ENCODE results near the gene EDN2.

EDN2 gene

GRCh38 chr1:41468122-41468762 lies 16.2 kb downstream of the EDN2 start:
- no peaks in the 10 kb centered on the region for H3K9me3 Mint-ChIP-seq
- peaks cover 0 to 53% of the 10 kb centered on the region in 2 donors for H3K27me3 Mint-ChIP-seq
- no peaks in the 10 kb centered on the region for H3K36me3 Mint-ChIP-seq (ENCODE audit: insufficient read depth)
- no peak overlapping the region for H3K27ac Mint-ChIP-seq
- DNase-seq (no peak), ATAC-seq (replicated peaks) (no peak)
- no peak overlapping the region for H3K4me3 Mint-ChIP-seq
- no peaks in the 10 kb centered on the region for H3K4me1 Mint-ChIP-seq (ENCODE audit: low read depth in 2 of 2)

- Mint-ChIP-seq H3K27ac (no peak overlapping the region), H3K4me1 (ENCODE audit: low read depth in 2 of 2) (no peaks in the 10 kb centered on the region)
- ATAC-seq (replicated peaks): no peak
These were observed 16.8 kb downstream of the EDN2 start for GRCh38 chr1:41467673-41468072.

GRCh38 chr1:41466146-41466545 lies 18.3 kb downstream of the EDN2 start:
- H3K27ac Mint-ChIP-seq: no peak overlapping the region
- no peaks in the 10 kb centered on the region for H3K9me3 Mint-ChIP-seq
- DNase-seq: no peak
- peaks cover 0 to 46% of the 10 kb centered on the region in 2 donors for H3K27me3 Mint-ChIP-seq
- H3K4me3 Mint-ChIP-seq: no peak overlapping the region
- H3K4me1 Mint-ChIP-seq (ENCODE audit: low read depth in 2 of 2): no peaks in the 10 kb centered on the region
- no peak for ATAC-seq (replicated peaks)
- no peaks in the 10 kb centered on the region for H3K36me3 Mint-ChIP-seq (ENCODE audit: insufficient read depth)

More at GRCh38 chr1:41467673-41468072, 16.8 kb downstream of the EDN2 start:
- no peak overlapping the region for H3K4me3 Mint-ChIP-seq
- no peaks in the 10 kb centered on the region for H3K36me3 Mint-ChIP-seq (ENCODE audit: insufficient read depth)
- DNase-seq: no peak
- peaks cover 0 to 53% of the 10 kb centered on the region in 2 donors for H3K27me3 Mint-ChIP-seq
- no peaks in the 10 kb centered on the region for H3K9me3 Mint-ChIP-seq

- H3K9me3 Mint-ChIP-seq: no peaks in the 10 kb centered on the region
- ATAC-seq (replicated peaks): no peak
- H3K27me3 Mint-ChIP-seq: peaks cover 0 to 46% of the 10 kb centered on the region in 2 donors
- H3K4me3 Mint-ChIP-seq: no peak overlapping the region
- H3K4me1 Mint-ChIP-seq (ENCODE audit: low read depth in 2 of 2): no peaks in the 10 kb centered on the region
- DNase-seq: no peak
- H3K27ac Mint-ChIP-seq: no peak overlapping the region
- no peaks in the 10 kb centered on the region for H3K36me3 Mint-ChIP-seq (ENCODE audit: insufficient read depth)
These were observed 18.7 kb downstream of the EDN2 start for GRCh38 chr1:41465741-41466140.

GRCh38 chr1:41464885-41465284 lies 19.6 kb downstream of the EDN2 start:
- no peak for DNase-seq
- Mint-ChIP-seq H3K27ac (no peak overlapping the region), H3K9me3 (no peaks in the 10 kb centered on the region), H3K27me3 (peaks cover 3 to 51% of the 10 kb centered on the region in 2 donors), H3K36me3 (ENCODE audit: insufficient read depth) (no peaks in the 10 kb centered on the region), H3K4me3 (no peak overlapping the region), H3K4me1 (ENCODE audit: low read depth in 2 of 2) (no peaks in the 10 kb centered on the region)
- ATAC-seq (replicated peaks): no peak

GRCh38 chr1:41463516-41463915 lies 21.0 kb downstream of the EDN2 start:
- Mint-ChIP-seq H3K4me1 (ENCODE audit: low read depth in 2 of 2) (no peaks in the 10 kb centered on the region), H3K36me3 (ENCODE audit: insufficient read depth) (no peaks in the 10 kb centered on the region), H3K27me3 (peaks cover 12 to 64% of the 10 kb centered on the region in 2 donors), H3K4me3 (no peak overlapping the region), H3K9me3 (no peaks in the 10 kb centered on the region), H3K27ac (no peak overlapping the region)
- DNase-seq (no peak), ATAC-seq (replicated peaks) (no peak)

GRCh38 chr1:41462680-41463004 lies 21.8 kb downstream of the EDN2 start:
- no peaks in the 10 kb centered on the region for H3K4me1 Mint-ChIP-seq (ENCODE audit: low read depth in 2 of 2)
- H3K4me3 Mint-ChIP-seq: no peak overlapping the region
- DNase-seq (no peak), ATAC-seq (replicated peaks) (no peak)
- H3K36me3 Mint-ChIP-seq (ENCODE audit: insufficient read depth): no peaks in the 10 kb centered on the region
- H3K27me3 Mint-ChIP-seq: peaks cover 12 to 58% of the 10 kb centered on the region in 2 donors
- H3K9me3 Mint-ChIP-seq: no peaks in the 10 kb centered on the region
- no peak overlapping the region for H3K27ac Mint-ChIP-seq

GRCh38 chr1:41461790-41462679 lies 22.4 kb downstream of the EDN2 start:
- DNase-seq (no peak), ATAC-seq (replicated peaks) (no peak)
- Mint-ChIP-seq H3K27ac (no peak overlapping the region), H3K4me1 (ENCODE audit: low read depth in 2 of 2) (no peaks in the 10 kb centered on the region), H3K4me3 (no peak overlapping the region), H3K9me3 (no peaks in the 10 kb centered on the region), H3K36me3 (ENCODE audit: insufficient read depth) (no peaks in the 10 kb centered on the region), H3K27me3 (peaks cover 12 to 52% of the 10 kb centered on the region in 2 donors)

GRCh38 chr1:41456847-41457540 lies 27.5 kb downstream of the EDN2 start:
- Mint-ChIP-seq H3K36me3 (ENCODE audit: insufficient read depth) (no peaks in the 10 kb centered on the region), H3K27me3 (peaks cover 12 to 41% of the 10 kb centered on the region in 2 donors), H3K9me3 (no peaks in the 10 kb centered on the region), H3K4me3 (no peak overlapping the region), H3K27ac (no peak overlapping the region), H3K4me1 (ENCODE audit: low read depth in 2 of 2) (no peaks in the 10 kb centered on the region)
- DNase-seq (no peak), ATAC-seq (replicated peaks) (no peak)

GRCh38 chr1:41455479-41456332 lies 28.8 kb downstream of the EDN2 start:
- ATAC-seq (replicated peaks) (no peak), DNase-seq (no peak)
- no peak overlapping the region for H3K27ac Mint-ChIP-seq
- no peaks in the 10 kb centered on the region for H3K36me3 Mint-ChIP-seq (ENCODE audit: insufficient read depth)
- peaks cover 12 to 41% of the 10 kb centered on the region in 2 donors for H3K27me3 Mint-ChIP-seq
- no peaks in the 10 kb centered on the region for H3K9me3 Mint-ChIP-seq
- H3K4me3 Mint-ChIP-seq: no peak overlapping the region
- H3K4me1 Mint-ChIP-seq (ENCODE audit: low read depth in 2 of 2): no peaks in the 10 kb centered on the region

GRCh38 chr1:41454406-41454805 lies 30.1 kb downstream of the EDN2 start:
- ATAC-seq (replicated peaks): no peak

GRCh38 chr1:41452704-41453290 lies 31.7 kb downstream of the EDN2 start:
- DNase-seq (no peak), ATAC-seq (replicated peaks) (no peak)
- Mint-ChIP-seq H3K4me1 (ENCODE audit: low read depth in 2 of 2) (no peaks in the 10 kb centered on the region), H3K36me3 (ENCODE audit: insufficient read depth) (no peaks in the 10 kb centered on the region), H3K9me3 (no peaks in the 10 kb centered on the region), H3K27me3 (peaks cover 12 to 36% of the 10 kb centered on the region in 2 donors), H3K27ac (no peak overlapping the region), H3K4me3 (no peak overlapping the region)

More at GRCh38 chr1:41454406-41454805, 30.1 kb downstream of the EDN2 start:
- no peak overlapping the region for H3K4me3 Mint-ChIP-seq
- no peaks in the 10 kb centered on the region for H3K36me3 Mint-ChIP-seq (ENCODE audit: insufficient read depth)
- no peak for DNase-seq
- no peak overlapping the region for H3K27ac Mint-ChIP-seq
- no peaks in the 10 kb centered on the region for H3K9me3 Mint-ChIP-seq
- peaks cover 4 to 31% of the 10 kb centered on the region in 2 donors for H3K27me3 Mint-ChIP-seq
- no peaks in the 10 kb centered on the region for H3K4me1 Mint-ChIP-seq (ENCODE audit: low read depth in 2 of 2)
